Endothelial cell of umbilical vein (primary cell): ENCODE data around the gene ANXA2. TPM values are rescaled to one million over a fixed set of nuclear protein-coding genes. Genes with fewer than 3 reads are reported as not detected.

Source experiments
- BruUV-seq: library from RNA; stranded (reverse); fragments of 400-500 nt; replicated peaks from 2 replicates; lab custom pipeline; 2021; lab: Mats Ljungman, UMichigan
- CTCF ChIA-PET: fragments of 300-600, 350-600 bp; sonication (Branson Sonifier 250); formaldehyde crosslinking; loops from one replicate; lab custom pipeline; 2021; ENCODE audit warnings: antibody characterized with exemption, inconsistent platforms; lab: Charles Lee
- POLR2A ChIA-PET: fragments of 300-600, 350-600 bp; sonication (Branson Sonifier 250); formaldehyde crosslinking; loops from one replicate; lab custom pipeline; 2021; ENCODE audit warnings: antibody characterized with exemption, inconsistent platforms; lab: Charles Lee
- DNase-seq: peaks from one replicate; pipeline ENCODE4 v3.0.0-alpha.2; 2011; ENCODE audit warnings: low read depth, low spot score
- FAIRE-seq: peaks from 2 replicates; lab custom pipeline; 2011; peaks lifted over from hg19 to GRCh38; lab: Jason Lieb, UNC
- H2AFZ ChIP-seq: 2 replicates; pipeline ENCODE4 v1.6.0; 2012; ENCODE audit warnings: low read depth, low read length, control low read depth, inconsistent platforms
- H3K27ac ChIP-seq: 2 replicates; pipeline ENCODE4 v1.5.1; 2011; ENCODE audit warnings: low read depth, mild to moderate bottlenecking, control low read depth, low read length, moderate library complexity; ENCODE audit not compliant: insufficient read depth
- H3K27me3 ChIP-seq, 2 experiments: 2 replicates each; pipeline versions ENCODE4 v1.6.0 to v1.6.1; 2011; ENCODE audit warnings: low read length in 2 of 2, mixed read lengths in 1 of 2; ENCODE audit not compliant: control insufficient read depth in 2 of 2, insufficient read depth in 2 of 2
- H3K36me3 ChIP-seq, 2 experiments: 2 replicates in 1 of 2; 3 replicates in 1 of 2; pipeline ENCODE4 v1.5.1; 2011; ENCODE audit warnings: low read length in 2 of 2, mild to moderate bottlenecking in 1 of 2, moderate library complexity in 1 of 2; ENCODE audit not compliant: control insufficient read depth in 2 of 2, insufficient read depth in 2 of 2; ENCODE audit errors: extremely low read depth in 1 of 2
- H3K4me1 ChIP-seq: 3 replicates; pipeline ENCODE4 v1.5.1; 2011; ENCODE audit warnings: mild to moderate bottlenecking, low read length; ENCODE audit not compliant: control insufficient read depth, insufficient read depth; ENCODE audit errors: extremely low read depth
- H3K4me2 ChIP-seq: 2 replicates; pipeline ENCODE4 v1.6.1; 2011; ENCODE audit warnings: low read length, control low read depth, mixed read lengths; ENCODE audit not compliant: insufficient read depth
- H3K4me3 ChIP-seq, 3 experiments: fragments of 200-600 bp in 1 of 3; sonication (generic), shearing (Covaris generic) in 1 of 3; replicated peaks in 1 of 3; 2 replicates each; pipeline ENCODE4 v1.5.1; 2011 to 2016; ENCODE audit warnings: control low read depth in 3 of 3, low read length in 3 of 3, mild to moderate bottlenecking in 2 of 3, inconsistent platforms in 1 of 3, low read depth in 1 of 3, moderate library complexity in 1 of 3; ENCODE audit not compliant: insufficient read depth in 1 of 3
- H3K79me2 ChIP-seq: 2 replicates; pipeline ENCODE4 v1.6.0; 2012; ENCODE audit warnings: low read length, inconsistent platforms; ENCODE audit not compliant: control insufficient read depth, insufficient read depth
- H3K9ac ChIP-seq: replicated peaks from 2 replicates; pipeline ENCODE3; 2011; ENCODE audit warnings: low read length, control low read depth; ENCODE audit not compliant: insufficient read depth; ENCODE audit errors: extremely low read depth
- H3K9me1 ChIP-seq: replicated peaks from 3 replicates; pipeline ENCODE4 v1.6.0; 2011; ENCODE audit warnings: mild to moderate bottlenecking, low read length; ENCODE audit not compliant: control insufficient read depth, insufficient read depth; ENCODE audit errors: extremely low read depth
- H3K9me3 ChIP-seq: replicated peaks from 2 replicates; pipeline ENCODE4 v1.5.1; 2012; ENCODE audit warnings: low read length, inconsistent platforms; ENCODE audit not compliant: control insufficient read depth, insufficient read depth
- H4K20me1 ChIP-seq: replicated peaks from 2 replicates; pipeline ENCODE3; 2011; ENCODE audit warnings: mild to moderate bottlenecking, low read length; ENCODE audit not compliant: control insufficient read depth, insufficient read depth; ENCODE audit errors: extremely low read depth
- CTCF ChIP-seq, 2 donors: IDR thresholded peaks; 1 replicate in 1 of 2; 2 replicates in 1 of 2; pipeline ENCODE4 v1.5.1; 2011; ENCODE audit warnings: low read length in 2 of 2, mild to moderate bottlenecking in 2 of 2, moderate library complexity in 2 of 2, control low read depth in 1 of 2, inconsistent platforms in 1 of 2, low read depth in 1 of 2; ENCODE audit not compliant: insufficient read depth in 1 of 2; ENCODE audit errors: extremely low read depth in 1 of 2
- FOS ChIP-seq: IDR thresholded peaks from 2 replicates; pipeline ENCODE4 v1.6.1; 2011; ENCODE audit warnings: mild to moderate bottlenecking, low read length, moderate library complexity, borderline replicate concordance; ENCODE audit not compliant: insufficient read depth
- GATA2 ChIP-seq: IDR thresholded peaks from 2 replicates; pipeline ENCODE4 v1.7.0; 2011; ENCODE audit warnings: low read depth, mild to moderate bottlenecking, moderate library complexity, mixed read lengths, low read length; ENCODE audit not compliant: insufficient read length, insufficient read depth
- JUN ChIP-seq: IDR thresholded peaks from 2 replicates; pipeline ENCODE4 v1.6.1; 2011; ENCODE audit warnings: borderline replicate concordance, low read depth; ENCODE audit not compliant: insufficient read length, insufficient read depth
- MAX ChIP-seq: IDR thresholded peaks from 2 replicates; pipeline ENCODE4 v1.6.1; 2011; ENCODE audit not compliant: insufficient read depth, insufficient read length
- MYC ChIP-seq: IDR thresholded peaks from one replicate; pipeline ENCODE4 v1.6.1; 2011; ENCODE audit warnings: mild to moderate bottlenecking, low read depth, low read length
- POLR2A ChIP-seq: IDR thresholded peaks from 2 replicates; pipeline ENCODE4 v1.6.1; 2012; ENCODE audit warnings: low read depth, mild to moderate bottlenecking, control low read depth, low read length
- POLR2AphosphoS5 ChIP-seq: IDR thresholded peaks from 2 replicates; pipeline ENCODE4 v1.6.1; 2012; ENCODE audit warnings: low read depth, mild to moderate bottlenecking, control low read depth, low read length, moderate library complexity; ENCODE audit not compliant: insufficient read depth
- dilution Hi-C: fragments of 300-500 bp; cut with MboI; formaldehyde crosslinking; loops from one replicate; pipeline ENCODE4 v1.15.0; 2019; ENCODE audit warnings: low sequenced_read_pairs; ENCODE audit not compliant: extremely low pct_ligation_motif_present
- intact Hi-C: fragments of 100-400 bp; cut with micrococcal nuclease; formaldehyde crosslinking; loops from one replicate; pipeline ENCODE4 v1.10.0; 2022
- polyA plus RNA-seq, 4 experiments: library from polyadenylated mRNA; depleted of rRNA in 3 of 4; stranded (reverse) in 3 of 4; unstranded in 1 of 4; fragments of >200 nt; gene quantifications; 2 replicates each; pipeline versions ENCODE4 v1.2.1 to v1.2.3, GENCODE V29; 2011 to 2012; ENCODE audit warnings: missing spikeins in 1 of 4
- total RNA-seq: library from RNA; stranded (reverse); gene quantifications from 2 replicates; pipeline ENCODE4 v1.2.3, GENCODE V29; 2021

Gene ANXA2
- total and polyA plus RNA-seq, 2 donors (not counting 3 experiments of a cell fraction or from before 2014, with no cell fraction given): 2,725 to 3,299 TPM

GRCh38 chr15:60344461-60344860, 53.3 kb downstream of the ANXA2 start:
- Histone ChIP-seq H3K79me2 (no peaks in the 10 kb centered on the region), H3K27ac (no peak overlapping the region), H2AFZ (no peak overlapping the region), H3K4me2 (no peak overlapping the region), H3K4me3 (no peak overlapping the region), H3K4me1 (no peaks in the 10 kb centered on the region), H3K27me3 (no peaks in the 10 kb centered on the region), H3K36me3 (peaks cover 35 to 40% of the 10 kb centered on the region in 2 experiments), H4K20me1 (no peaks in the 10 kb centered on the region), H3K9me3 (no peaks in the 10 kb centered on the region), H3K9ac (no peak overlapping the region), H3K9me1 (no peaks in the 10 kb centered on the region)
- dilution Hi-C loops (no loop called here), intact Hi-C loops (no loop called here)
- peak; percentile 14 for TF ChIP-seq POLR2AphosphoS5
- TF ChIP-seq POLR2A: no peak
- ChIA-PET POLR2A (no interaction called here), CTCF (interaction anchor here (1.3 to 1.5 kb wide), 4 partner anchors 18 to 121 kb away, joined by 3 to 5 read pairs (median 4); no protein-coding TSS in a partner anchor)
- FAIRE-seq (no peak), DNase-seq (no peak)
- no TSS peak for BruUV-seq

- no TSS peak for BruUV-seq
- H3K27ac ChIP-seq: no peak overlapping the region
- POLR2A ChIA-PET: interaction anchor here (0.8 kb wide), 1 partner anchor 49 kb away, joined by 3 read pairs; no protein-coding TSS in a partner anchor
These were observed 54.4 kb downstream of the ANXA2 start for GRCh38 chr15:60343221-60343970.

More at GRCh38 chr15:60343221-60343970, 54.4 kb downstream of the ANXA2 start:
- DNase-seq (no peak), FAIRE-seq (no peak)
- Histone ChIP-seq H3K27me3 (no peaks in the 10 kb centered on the region), H3K4me2 (no peak overlapping the region), H3K9ac (no peak overlapping the region), H3K9me3 (no peaks in the 10 kb centered on the region), H4K20me1 (no peaks in the 10 kb centered on the region), H3K9me1 (no peaks in the 10 kb centered on the region), H3K36me3 (peaks cover 29 to 32% of the 10 kb centered on the region in 2 experiments), H2AFZ (no peak overlapping the region), H3K4me3 (no peak overlapping the region), H3K4me1 (no peaks in the 10 kb centered on the region), H3K79me2 (no peaks in the 10 kb centered on the region)
- CTCF ChIA-PET: interaction anchor here (1.2 to 1.5 kb wide), 6 partner anchors 10 to 122 kb away, joined by 3 to 5 read pairs (median 3); no protein-coding TSS in a partner anchor
- intact Hi-C loops (no loop called here), dilution Hi-C loops (no loop called here)
- TF ChIP-seq MYC (no peak), CTCF (IDR thresholded peaks at IDR 0.05; ENCODE audit: extremely low read depth in 1 of 2, insufficient read depth in 1 of 2, low read depth in 1 of 2, low read length in 2 of 2) (no peak), FOS (no peak), POLR2A (peak; percentile 9), GATA2 (no peak), JUN (no peak), MAX (no peak)
